HepG2 (cell line): Measurements from ENCODE around the gene NAV2. TPM values are rescaled to one million over a fixed set of nuclear protein-coding genes. Genes with fewer than 3 reads are reported as not detected.

Experiments
- ARID5B ChIP-seq: IDR thresholded peaks from 2 replicates; pipeline ENCODE4 v1.4.0; 2020; ENCODE audit warnings: mild to moderate bottlenecking, missing genetic modification reagents
- FOXO1 ChIP-seq: sonication (generic); formaldehyde crosslinking; IDR thresholded peaks from 2 replicates; pipeline ENCODE4 v1.4.0; 2020; ENCODE audit warnings: missing genetic modification reagents
- FUBP1 ChIP-seq: sonication (generic); formaldehyde crosslinking; IDR thresholded peaks from 2 replicates; pipeline ENCODE4 v1.5.1; 2020; ENCODE audit warnings: missing genetic modification reagents, mild to moderate bottlenecking, borderline replicate concordance
- HHEX ChIP-seq: IDR thresholded peaks from 2 replicates; pipeline ENCODE4 v1.6.1; 2016; ENCODE audit warnings: control low read depth
- IKZF5 ChIP-seq: IDR thresholded peaks from 2 replicates; pipeline ENCODE4 v1.6.1; 2018; ENCODE audit warnings: missing genetic modification reagents, mild to moderate bottlenecking, missing compliant biosample characterization
- KAT2B ChIP-seq: fragments of 150-350 bp; IDR thresholded peaks from 2 replicates; pipeline ENCODE4 v1.6.1; 2014; ENCODE audit warnings: low read depth, low read length, borderline replicate concordance
- NCOA1 ChIP-seq: sonication (generic); formaldehyde crosslinking; IDR thresholded peaks from 2 replicates; pipeline ENCODE4 v1.9.0; 2021; ENCODE audit warnings: missing genetic modification reagents
- PPARG ChIP-seq: conservative IDR thresholded peaks from 2 replicates; pipeline ENCODE4 v1.6.1; 2016; ENCODE audit warnings: missing biosample characterization, missing genetic modification reagents
- U2AF2 ChIP-seq: fragments of 200-400 bp; formaldehyde crosslinking; IDR thresholded peaks from 2 replicates; pipeline ENCODE4 v1.6.1; 2017; ENCODE audit warnings: low read depth, mild to moderate bottlenecking, low read length
- ZBED4 ChIP-seq: sonication (generic); formaldehyde crosslinking; IDR thresholded peaks from 2 replicates; pipeline ENCODE4 v1.4.0; 2020; ENCODE audit warnings: missing genetic modification reagents, borderline replicate concordance
- ZMYM4 ChIP-seq: sonication (generic); formaldehyde crosslinking; IDR thresholded peaks from 2 replicates; pipeline ENCODE4 v1.8.1; 2023; ENCODE audit warnings: mild to moderate bottlenecking, missing genetic modification reagents
- ZNF253 ChIP-seq: sonication (generic); formaldehyde crosslinking; IDR thresholded peaks from 2 replicates; pipeline ENCODE4 v1.8.0; 2022; ENCODE audit warnings: mild to moderate bottlenecking, missing genetic modification reagents, borderline replicate concordance
- ZNF281 ChIP-seq: sonication (generic); formaldehyde crosslinking; IDR thresholded peaks from 2 replicates; pipeline ENCODE4 v1.4.0; 2020; ENCODE audit warnings: missing genetic modification reagents, borderline replicate concordance
- ZNF331 ChIP-seq: sonication (generic); formaldehyde crosslinking; IDR thresholded peaks from 2 replicates; pipeline ENCODE4 v1.4.0; 2020; ENCODE audit warnings: missing genetic modification reagents
- ZNF562 ChIP-seq: sonication (generic); formaldehyde crosslinking; IDR thresholded peaks from 2 replicates; pipeline ENCODE4 v1.8.0; 2022; ENCODE audit warnings: missing genetic modification reagents, borderline replicate concordance
- ZNF83 ChIP-seq: sonication (generic); formaldehyde crosslinking; IDR thresholded peaks from 2 replicates; pipeline ENCODE4 v1.4.0; 2020; ENCODE audit warnings: missing genetic modification reagents, mild to moderate bottlenecking, borderline replicate concordance
- polyA plus RNA-seq, 8 experiments: library from polyadenylated mRNA; depleted of rRNA in 3 of 8; stranded (reverse) in 7 of 8; unstranded in 1 of 8; fragments of >200 nt; fragmentation: Illumina TruSeq in 4 of 8; extraction: Trizol in 4 of 8; gene quantifications; 2 replicates each; pipeline versions ENCODE4 v1.2.1 to v1.2.3, GENCODE V29; 2011 to 2016; ENCODE audit warnings: low read depth in 4 of 8, missing spikeins in 1 of 8, mixed read lengths in 1 of 8; ENCODE audit not compliant: insufficient read depth in 1 of 8
- total RNA-seq, 5 experiments: library from RNA; depleted of rRNA; stranded (reverse); fragments of >200 nt; fragmentation: Illumina TruSeq; extraction: Trizol; gene quantifications; 2 replicates each; pipeline ENCODE4 v1.2.3, GENCODE V29; 2016; ENCODE audit warnings: low read depth in 1 of 5

The NAV2 gene
- total and polyA plus RNA-seq, 2 of the 13 experiments (the other 11 are each of a cell fraction or from before 2014, with no cell fraction given) = 9.3 to 34.6 TPM

- 0 out of 2 replicates have a peak, but pooled peaks have one; percentile 17 for TF ChIP-seq ZBED4
- TF ChIP-seq ARID5B (CRISPR knock-in tag) = 0 out of 2 replicates have a peak, but pooled peaks have one; percentile 16
- TF ChIP-seq HHEX = no peak
- peak; percentile 14; the same call in 1 of the 2 replicates for TF ChIP-seq FOXO1 (CRISPR knock-in tag)
- no peak for TF ChIP-seq ZNF83
- TF ChIP-seq ZNF331 (CRISPR knock-in tag) = 0 out of 2 replicates have a peak, but pooled peaks have one; percentile 27
- peak; percentile 30; the same call in 1 of the 2 replicates for TF ChIP-seq ZMYM4 (CRISPR knock-in tag)
- no peak for TF ChIP-seq KAT2B
- no peak for TF ChIP-seq ZNF562 (CRISPR knock-in tag)
- no peak for TF ChIP-seq U2AF2
- no peak for TF ChIP-seq FUBP1
- no peak for TF ChIP-seq ZNF253
- peak; percentile 85; the same call in 1 of the 2 replicates for TF ChIP-seq IKZF5 (CRISPR knock-in tag)
- no peak for TF ChIP-seq NCOA1
- no peak for TF ChIP-seq PPARG (CRISPR knock-in tag)
- 0 out of 2 replicates have a peak, but pooled peaks have one; percentile 20 for TF ChIP-seq ZNF281 (CRISPR knock-in tag)
These were observed 108.8 kb downstream of the NAV2 start (continued) for GRCh38 chr11:19821412-19821875.
